GM23338 (cell line): ENCODE results near the gene POR. TPM values are rescaled to one million over a fixed set of nuclear protein-coding genes. Genes with fewer than 3 reads are reported as not detected.

Source experiments
- ATAC-seq: fragments of 200-7000 bp; cut with Tn5 transposase; 3 replicates; pipeline ENCODE4 v1.9.1; 2020
- DNase-seq: peaks from one replicate; pipeline ENCODE4 v3.0.0-alpha.2; 2015; ENCODE audit warnings: low spot score
- H2AFZ ChIP-seq: fragments of 200-600 bp; sonication (generic); 2 replicates; pipeline ENCODE4 v1.8.0; 2016; ENCODE audit warnings: antibody characterized with exemption, mild to moderate bottlenecking, moderate library complexity
- H3F3A ChIP-seq: fragments of 200-600 bp; sonication (generic); replicated peaks from 2 replicates; pipeline ENCODE4 v1.8.0; 2017; ENCODE audit warnings: antibody characterized with exemption, mixed run types, low read depth
- H3K27ac ChIP-seq: fragments of 200-600 bp; sonication (generic); 2 replicates; pipeline ENCODE4 v1.6.1; 2016; ENCODE audit warnings: low read depth
- H3K27me3 ChIP-seq: fragments of 200-600 bp; sonication (generic); 2 replicates; pipeline ENCODE4 v1.8.0; 2016; ENCODE audit warnings: mild to moderate bottlenecking, mixed run types, moderate library complexity; ENCODE audit not compliant: insufficient read depth
- H3K36me3 ChIP-seq: fragments of 200-600 bp; sonication (generic); 2 replicates; pipeline ENCODE4 v1.8.0; 2016; ENCODE audit warnings: mild to moderate bottlenecking; ENCODE audit not compliant: insufficient read depth
- H3K4me1 ChIP-seq: fragments of 200-600 bp; sonication (generic); 2 replicates; pipeline ENCODE4 v1.8.0; 2016; ENCODE audit warnings: mild to moderate bottlenecking, moderate library complexity; ENCODE audit not compliant: insufficient read depth
- H3K4me2 ChIP-seq: fragments of 200-600 bp; sonication (generic); 2 replicates; pipeline ENCODE4 v1.7.1; 2017; ENCODE audit warnings: mixed run types
- H3K4me3 ChIP-seq: fragments of 200-600 bp; sonication (generic); 2 replicates; pipeline ENCODE4 v1.6.1; 2016; ENCODE audit warnings: mixed run types
- H3K79me2 ChIP-seq: fragments of 200-600 bp; sonication (generic); replicated peaks from 2 replicates; pipeline ENCODE4 v1.8.0; 2017; ENCODE audit warnings: mild to moderate bottlenecking; ENCODE audit not compliant: insufficient read depth
- H3K9me2 ChIP-seq: fragments of 200-600 bp; sonication (generic); 2 replicates; pipeline ENCODE4 v1.8.0; 2017; ENCODE audit not compliant: insufficient read depth
- H4K20me1 ChIP-seq: fragments of 200-600 bp; sonication (generic); replicated peaks from 2 replicates; pipeline ENCODE4 v1.8.0; 2017; ENCODE audit warnings: mild to moderate bottlenecking; ENCODE audit not compliant: insufficient read depth
- H3K27ac Mint-ChIP-seq: 2 replicates; pipeline ENCODE4 v1.8.0; 2020; ENCODE audit warnings: inconsistent platforms, mild to moderate bottlenecking, moderate library complexity, mixed read lengths
- H3K27me3 Mint-ChIP-seq: 3 replicates; pipeline ENCODE4 v1.8.0; 2022; ENCODE audit warnings: low read depth, mild to moderate bottlenecking, moderate library complexity, mixed read lengths, inconsistent platforms; ENCODE audit not compliant: insufficient read depth, poor library complexity
- H3K36me3 Mint-ChIP-seq: 3 replicates; pipeline ENCODE4 v1.8.0; 2021; ENCODE audit warnings: low read depth, mild to moderate bottlenecking, inconsistent platforms, moderate library complexity, mixed read lengths
- H3K4me1 Mint-ChIP-seq: 3 replicates; pipeline ENCODE4 v1.8.0; 2020; ENCODE audit warnings: mild to moderate bottlenecking, inconsistent platforms, mixed read lengths
- H3K4me3 Mint-ChIP-seq: 3 replicates; pipeline ENCODE4 v1.8.0; 2021; ENCODE audit warnings: moderate library complexity, mild to moderate bottlenecking, inconsistent platforms, mixed read lengths
- H3K9me3 Mint-ChIP-seq: 3 replicates; pipeline ENCODE4 v1.8.0; 2020; ENCODE audit warnings: moderate library complexity, mild to moderate bottlenecking, inconsistent platforms, mixed read lengths
- CREB1 ChIP-seq: fragments of 250-450 bp; sonication (Bioruptor Pico); IDR thresholded peaks from 2 replicates; pipeline ENCODE4 v1.5.0; 2020; ENCODE audit warnings: low read depth, mild to moderate bottlenecking, moderate library complexity
- EZH2phosphoT487 ChIP-seq: fragments of 200-600 bp; sonication (generic); IDR thresholded peaks from one replicate; pipeline ENCODE4 v1.8.1; 2018; ENCODE audit warnings: antibody characterized with exemption; ENCODE audit not compliant: unreplicated experiment
- JUNB ChIP-seq: IDR thresholded peaks from one replicate; pipeline ENCODE4 v1.6.1; 2016; ENCODE audit warnings: antibody characterized with exemption; ENCODE audit not compliant: unreplicated experiment
- NANOG ChIP-seq: IDR thresholded peaks from 2 replicates; pipeline ENCODE4 v1.6.1; 2016; ENCODE audit warnings: antibody characterized with exemption, borderline replicate concordance
- POLR2AphosphoS5 ChIP-seq: IDR thresholded peaks from 2 replicates; pipeline ENCODE4 v1.6.1; 2016; ENCODE audit warnings: antibody characterized with exemption, low read depth
- STAT1 ChIP-seq: IDR thresholded peaks from one replicate; pipeline ENCODE4 v1.6.1; 2016; ENCODE audit warnings: antibody characterized with exemption; ENCODE audit not compliant: unreplicated experiment
- ZNF114 ChIP-seq: fragments of 250-450 bp; sonication (Bioruptor Pico); IDR thresholded peaks from 2 replicates; pipeline ENCODE4 v1.5.0; 2020; ENCODE audit warnings: mild to moderate bottlenecking, moderate library complexity
- ZNF331 ChIP-seq: fragments of 250-450 bp; sonication (Bioruptor Pico); IDR thresholded peaks from 2 replicates; pipeline ENCODE4 v1.5.0; 2020; ENCODE audit warnings: low read depth, mild to moderate bottlenecking, moderate library complexity
- polyA plus RNA-seq: library from polyadenylated mRNA; unstranded; fragments of >200 nt; fragmentation: Nextera tagmentation; extraction: Ambion mirVana; gene quantifications from 2 replicates; pipeline ENCODE4 v1.2.1, GENCODE V29; 2016
- total RNA-seq: library from RNA; depleted of rRNA; stranded (reverse); fragments of >200 nt; shearing (Covaris generic); gene quantifications from 2 replicates; pipeline ENCODE4 v1.2.3, GENCODE V29; 2014
- TF ChIP-seq, protein P1 (sequence below): IDR thresholded peaks from one replicate; pipeline ENCODE4 v1.6.1; 2018; ENCODE audit warnings: antibody characterized with exemption; ENCODE audit not compliant: unreplicated experiment
- TF ChIP-seq, protein P2 (sequence below), 2 experiments: fragments of 200-600 bp in 1 of 2; sonication (generic) in 1 of 2; conservative IDR thresholded peaks; 2 replicates each; pipeline versions ENCODE4 v1.5.1 to v1.6.1; 2016 to 2017; ENCODE audit warnings: antibody characterized with exemption in 2 of 2, low read depth in 2 of 2, mild to moderate bottlenecking in 2 of 2, moderate library complexity in 1 of 2

The POR gene
- total and polyA plus RNA-seq, 2 experiments from 2014 or later, result 126 to 164 TPM

DNA sequence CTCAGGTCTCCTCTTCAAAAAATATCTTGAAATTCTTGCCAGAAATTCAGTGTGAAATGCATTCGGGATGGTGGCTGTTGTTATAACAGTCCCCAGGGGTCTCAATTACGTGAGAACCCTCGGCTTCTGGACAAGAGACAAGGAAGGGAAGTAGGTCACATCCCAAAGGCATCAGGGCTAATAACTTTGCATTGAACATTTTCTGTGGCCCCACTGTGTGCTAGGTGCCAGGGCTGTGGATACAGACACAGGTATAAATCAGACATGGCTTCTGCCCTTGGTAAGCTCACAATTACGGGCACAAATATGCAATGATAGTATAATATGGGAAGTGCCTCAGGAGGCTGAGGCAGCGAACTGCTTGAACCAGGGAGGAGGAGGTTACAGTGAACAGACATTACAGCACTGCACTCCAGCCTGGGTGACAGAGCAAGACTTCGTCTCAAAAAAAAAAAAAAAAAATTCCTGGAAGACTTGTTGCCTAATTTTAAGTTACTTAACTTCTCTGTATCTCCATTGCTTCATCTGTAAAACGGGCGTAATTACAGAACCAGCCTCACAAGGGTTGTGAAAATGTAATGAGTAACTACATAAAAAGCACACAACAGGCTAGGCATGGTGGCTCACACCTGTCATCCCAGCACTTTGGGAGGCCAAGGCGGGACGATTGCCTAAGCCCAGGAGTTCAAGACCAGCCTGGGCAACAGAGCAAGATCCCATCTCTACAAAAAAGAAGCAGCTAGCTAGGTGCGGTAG, 38.7 kb upstream of the POR start (continued):
- TF ChIP-seq, protein P1, sequence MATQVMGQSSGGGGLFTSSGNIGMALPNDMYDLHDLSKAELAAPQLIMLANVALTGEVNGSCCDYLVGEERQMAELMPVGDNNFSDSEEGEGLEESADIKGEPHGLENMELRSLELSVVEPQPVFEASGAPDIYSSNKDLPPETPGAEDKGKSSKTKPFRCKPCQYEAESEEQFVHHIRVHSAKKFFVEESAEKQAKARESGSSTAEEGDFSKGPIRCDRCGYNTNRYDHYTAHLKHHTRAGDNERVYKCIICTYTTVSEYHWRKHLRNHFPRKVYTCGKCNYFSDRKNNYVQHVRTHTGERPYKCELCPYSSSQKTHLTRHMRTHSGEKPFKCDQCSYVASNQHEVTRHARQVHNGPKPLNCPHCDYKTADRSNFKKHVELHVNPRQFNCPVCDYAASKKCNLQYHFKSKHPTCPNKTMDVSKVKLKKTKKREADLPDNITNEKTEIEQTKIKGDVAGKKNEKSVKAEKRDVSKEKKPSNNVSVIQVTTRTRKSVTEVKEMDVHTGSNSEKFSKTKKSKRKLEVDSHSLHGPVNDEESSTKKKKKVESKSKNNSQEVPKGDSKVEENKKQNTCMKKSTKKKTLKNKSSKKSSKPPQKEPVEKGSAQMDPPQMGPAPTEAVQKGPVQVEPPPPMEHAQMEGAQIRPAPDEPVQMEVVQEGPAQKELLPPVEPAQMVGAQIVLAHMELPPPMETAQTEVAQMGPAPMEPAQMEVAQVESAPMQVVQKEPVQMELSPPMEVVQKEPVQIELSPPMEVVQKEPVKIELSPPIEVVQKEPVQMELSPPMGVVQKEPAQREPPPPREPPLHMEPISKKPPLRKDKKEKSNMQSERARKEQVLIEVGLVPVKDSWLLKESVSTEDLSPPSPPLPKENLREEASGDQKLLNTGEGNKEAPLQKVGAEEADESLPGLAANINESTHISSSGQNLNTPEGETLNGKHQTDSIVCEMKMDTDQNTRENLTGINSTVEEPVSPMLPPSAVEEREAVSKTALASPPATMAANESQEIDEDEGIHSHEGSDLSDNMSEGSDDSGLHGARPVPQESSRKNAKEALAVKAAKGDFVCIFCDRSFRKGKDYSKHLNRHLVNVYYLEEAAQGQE, result no peak
- TF ChIP-seq CREB1 (CRISPR knock-in tag) (no peak), JUNB (no peak), ZNF114 (CRISPR knock-in tag) (no peak), STAT1 (no peak), ZNF331 (CRISPR knock-in tag) (no peak)
- TF ChIP-seq, protein P2, sequence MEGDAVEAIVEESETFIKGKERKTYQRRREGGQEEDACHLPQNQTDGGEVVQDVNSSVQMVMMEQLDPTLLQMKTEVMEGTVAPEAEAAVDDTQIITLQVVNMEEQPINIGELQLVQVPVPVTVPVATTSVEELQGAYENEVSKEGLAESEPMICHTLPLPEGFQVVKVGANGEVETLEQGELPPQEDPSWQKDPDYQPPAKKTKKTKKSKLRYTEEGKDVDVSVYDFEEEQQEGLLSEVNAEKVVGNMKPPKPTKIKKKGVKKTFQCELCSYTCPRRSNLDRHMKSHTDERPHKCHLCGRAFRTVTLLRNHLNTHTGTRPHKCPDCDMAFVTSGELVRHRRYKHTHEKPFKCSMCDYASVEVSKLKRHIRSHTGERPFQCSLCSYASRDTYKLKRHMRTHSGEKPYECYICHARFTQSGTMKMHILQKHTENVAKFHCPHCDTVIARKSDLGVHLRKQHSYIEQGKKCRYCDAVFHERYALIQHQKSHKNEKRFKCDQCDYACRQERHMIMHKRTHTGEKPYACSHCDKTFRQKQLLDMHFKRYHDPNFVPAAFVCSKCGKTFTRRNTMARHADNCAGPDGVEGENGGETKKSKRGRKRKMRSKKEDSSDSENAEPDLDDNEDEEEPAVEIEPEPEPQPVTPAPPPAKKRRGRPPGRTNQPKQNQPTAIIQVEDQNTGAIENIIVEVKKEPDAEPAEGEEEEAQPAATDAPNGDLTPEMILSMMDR (conservative IDR thresholded peaks at IDR 0.05; ENCODE audit: low read depth in 2 of 2), result no peak

GRCh38 chr7:75878312-75878768, 36.6 kb upstream of the POR start:
- peaks cover 30% of the 10 kb centered on the region for H3K4me1 Mint-ChIP-seq
- H3K27me3 ChIP-seq, result no peaks in the 10 kb centered on the region
- peak; percentile 5; the same call in 2 of the 3 replicates for ATAC-seq
- peaks cover 6% of the 10 kb centered on the region for H3K27me3 Mint-ChIP-seq
- peak overlapping the region; percentile 49 for H3K4me3 ChIP-seq
- peak overlapping the region; percentile 86; the same call in 1 of the 2 replicates for H2AFZ ChIP-seq
- peaks cover 14% of the 10 kb centered on the region for H4K20me1 ChIP-seq
- H3K4me2 ChIP-seq, result peak overlapping the region; percentile 79
- peak overlapping the region; percentile 7; the same call in 1 of the 2 replicates for H3K27ac ChIP-seq
- no peak for DNase-seq
- H3K36me3 ChIP-seq, result peaks cover 10% of the 10 kb centered on the region
- H3K79me2 ChIP-seq, result peaks cover 26% of the 10 kb centered on the region
- no peaks in the 10 kb centered on the region for H3K9me2 ChIP-seq
- H3K9me3 Mint-ChIP-seq, result no peaks in the 10 kb centered on the region
- peak overlapping the region; percentile 94 for H3K4me3 Mint-ChIP-seq
- H3K36me3 Mint-ChIP-seq, result peaks cover 35% of the 10 kb centered on the region
- peak overlapping the region; percentile 48 for H3K27ac Mint-ChIP-seq
- H3F3A ChIP-seq, result peaks cover 7% of the 10 kb centered on the region; the same call in 1 of the 2 replicates
- H3K4me1 ChIP-seq, result peaks cover 16% of the 10 kb centered on the region
- no peak for TF ChIP-seq NANOG
- TF ChIP-seq JUNB, result no peak
- no peak for TF ChIP-seq POLR2AphosphoS5
- TF ChIP-seq EZH2phosphoT487, result no peak
- TF ChIP-seq, protein P2 (conservative IDR thresholded peaks at IDR 0.05; ENCODE audit: low read depth in 2 of 2), result no peak
- TF ChIP-seq, protein P1, result no peak
